OCI-LY7 (cell line): ENCODE data around the gene ACACA. TPM values are rescaled to one million over a fixed set of nuclear protein-coding genes. Genes with fewer than 3 reads are reported as not detected.

ENCODE experiments used
- BruUV-seq: library from RNA; stranded (reverse); fragments of 400-500 nt; replicated peaks from 2 replicates; lab custom pipeline; 2021; lab: Mats Ljungman, UMichigan
- CTCF ChIA-PET: fragments of 300-600 bp; sonication (Branson Sonifier 250); formaldehyde crosslinking; loops from one replicate; lab custom pipeline; 2022; ENCODE audit warnings: antibody characterized with exemption; ENCODE audit not compliant: unreplicated experiment; lab: Charles Lee
- POLR2A ChIA-PET: fragments of 300-600 bp; sonication (Branson Sonifier 250); formaldehyde crosslinking; loops from one replicate; lab custom pipeline; 2022; ENCODE audit warnings: antibody characterized with exemption; lab: Charles Lee
- DNase-seq: peaks from one replicate; pipeline ENCODE4 v3.0.0-alpha.2; 2015; ENCODE audit warnings: low spot score
- H2AFZ ChIP-seq: fragments of 200-600 bp; sonication (generic), shearing (Covaris generic); 2 replicates; pipeline ENCODE4 v1.6.1; 2014; ENCODE audit warnings: mild to moderate bottlenecking, antibody characterized with exemption, low read length, moderate library complexity
- H3K27ac ChIP-seq: fragments of 200-600 bp; sonication (generic); 2 replicates; pipeline ENCODE4 v1.5.1; 2014; ENCODE audit warnings: mixed run types, low read depth, mild to moderate bottlenecking, moderate library complexity, low read length, inconsistent platforms; ENCODE audit not compliant: poor library complexity, severe bottlenecking
- H3K36me3 ChIP-seq: fragments of 200-600 bp; sonication (generic); 2 replicates; pipeline ENCODE4 v1.6.1; 2014; ENCODE audit warnings: mild to moderate bottlenecking, antibody characterized with exemption, low read length, moderate library complexity, mixed read lengths; ENCODE audit not compliant: insufficient read depth
- H3K4me1 ChIP-seq: fragments of 200-600 bp; sonication (generic); 2 replicates; pipeline ENCODE4 v1.5.1; 2014; ENCODE audit warnings: mild to moderate bottlenecking, low read length; ENCODE audit not compliant: insufficient read depth, poor library complexity, severe bottlenecking
- H3K4me2 ChIP-seq: fragments of 200-600 bp; sonication (generic); 2 replicates; pipeline ENCODE4 v1.6.1; 2014; ENCODE audit warnings: mild to moderate bottlenecking, low read length
- H3K4me3 ChIP-seq: fragments of 200-600 bp; sonication (generic); 2 replicates; pipeline ENCODE4 v1.5.1; 2014; ENCODE audit warnings: mild to moderate bottlenecking, low read depth, low read length; ENCODE audit not compliant: poor library complexity, severe bottlenecking
- H3K79me2 ChIP-seq: fragments of 200-600 bp; sonication (generic); 2 replicates; pipeline ENCODE4 v1.6.1; 2016; ENCODE audit warnings: low read depth, mild to moderate bottlenecking, low read length, moderate library complexity, mixed read lengths; ENCODE audit not compliant: insufficient read depth
- H3K9me2 ChIP-seq: fragments of 200-600 bp; sonication (generic); 2 replicates; pipeline ENCODE4 v1.6.1; 2016; ENCODE audit warnings: mild to moderate bottlenecking, low read length, mixed read lengths; ENCODE audit not compliant: insufficient read depth
- H3K9me3 ChIP-seq: fragments of 200-600 bp; sonication (generic); 2 replicates; pipeline ENCODE4 v1.6.1; 2014; ENCODE audit warnings: mild to moderate bottlenecking, mixed run types, low read length, mixed read lengths
- H4K20me1 ChIP-seq: fragments of 200-600 bp; sonication (generic); 2 replicates; pipeline ENCODE4 v1.6.1; 2014; ENCODE audit warnings: mild to moderate bottlenecking, antibody characterized with exemption, low read length, moderate library complexity, mixed read lengths; ENCODE audit not compliant: insufficient read depth
- CTCF ChIP-seq: fragments of 200-600 bp; sonication (generic); conservative IDR thresholded peaks from 2 replicates; pipeline ENCODE4 v1.5.1; 2014; ENCODE audit warnings: mild to moderate bottlenecking, antibody characterized with exemption, low read length, moderate library complexity, mixed read lengths
- EZH2phosphoT487 ChIP-seq: fragments of 200-600 bp; sonication (generic); IDR thresholded peaks from 2 replicates; pipeline ENCODE4 v1.6.1; 2018; ENCODE audit warnings: low read depth, borderline replicate concordance, mild to moderate bottlenecking, mixed run types, antibody characterized with exemption, low read length, moderate library complexity, mixed read lengths
- intact Hi-C: fragments of 100-400 bp; cut with micrococcal nuclease; formaldehyde crosslinking; loops from one replicate; pipeline ENCODE4 v1.10.0; 2022; ENCODE audit not compliant: unreplicated experiment
- total RNA-seq, 2 experiments: library from RNA; depleted of rRNA in 1 of 2; stranded (reverse); fragments of >200 nt in 1 of 2; shearing (Covaris generic) in 1 of 2; gene quantifications; 2 replicates each; pipeline ENCODE4 v1.2.3, GENCODE V29; 2014 to 2022

The ACACA gene
- total RNA-seq, 2 experiments from 2014 or later = 32.1 to 98.3 TPM

GRCh38 chr17:37101306-37101705 lies 305.3 kb downstream of the ACACA start:
- TF ChIP-seq EZH2phosphoT487 = no peak
- TF ChIP-seq CTCF = no peak
- no peak overlapping the region for H2AFZ ChIP-seq
- no peaks in the 10 kb centered on the region for H3K9me2 ChIP-seq
- no peak overlapping the region for H3K27ac ChIP-seq
- H3K79me2 ChIP-seq = no peaks in the 10 kb centered on the region
- BruUV-seq = no TSS peak
- no peaks in the 10 kb centered on the region for H3K9me3 ChIP-seq
- peaks cover 46% of the 10 kb centered on the region; the same call in 1 of the 2 replicates for H3K36me3 ChIP-seq
- H3K4me2 ChIP-seq = no peak overlapping the region
- H4K20me1 ChIP-seq = no peaks in the 10 kb centered on the region
- ChIA-PET POLR2A (interaction anchor here (0.6 to 0.7 kb wide), 2 partner anchors 42 to 66 kb away, joined by 3 to 5 read pairs; no protein-coding TSS in a partner anchor), CTCF (no interaction called here)
- H3K4me1 ChIP-seq = no peaks in the 10 kb centered on the region
- intact Hi-C loops = no loop called here
- DNase-seq = no peak
- no peak overlapping the region for H3K4me3 ChIP-seq

- Histone ChIP-seq H3K4me2 (no peak overlapping the region), H3K79me2 (no peaks in the 10 kb centered on the region), H2AFZ (no peak overlapping the region), H3K4me1 (no peaks in the 10 kb centered on the region), H4K20me1 (no peaks in the 10 kb centered on the region), H3K27ac (no peak overlapping the region), H3K4me3 (no peak overlapping the region), H3K36me3 (peaks cover 54% of the 10 kb centered on the region; the same call in 1 of the 2 replicates), H3K9me2 (no peaks in the 10 kb centered on the region), H3K9me3 (no peaks in the 10 kb centered on the region)
- intact Hi-C loops = no loop called here
- DNase-seq = no peak
- ChIA-PET POLR2A (no interaction called here), CTCF (no interaction called here)
- TF ChIP-seq CTCF = no peak
- no peak for TF ChIP-seq EZH2phosphoT487
- no TSS peak for BruUV-seq
Measured at GRCh38 chr17:37100231-37100630, 306.4 kb downstream of the ACACA start.

GRCh38 chr17:37098910-37099664 lies 307.5 kb downstream of the ACACA start:
- ChIA-PET CTCF (no interaction called here), POLR2A (interaction anchor here (0.5 kb wide), 1 partner anchor 32 kb away, joined by 5 read pairs; no protein-coding TSS in a partner anchor)
- H3K79me2 ChIP-seq = no peaks in the 10 kb centered on the region
- intact Hi-C loops = no loop called here
- no peaks in the 10 kb centered on the region for H3K9me3 ChIP-seq
- BruUV-seq = no TSS peak
- H3K4me1 ChIP-seq = no peaks in the 10 kb centered on the region
- H3K4me2 ChIP-seq = no peak overlapping the region
- no peak overlapping the region for H2AFZ ChIP-seq
- H4K20me1 ChIP-seq = no peaks in the 10 kb centered on the region
- TF ChIP-seq CTCF = no peak
- TF ChIP-seq EZH2phosphoT487 = no peak
- no peaks in the 10 kb centered on the region for H3K9me2 ChIP-seq
- DNase-seq = no peak
- H3K36me3 ChIP-seq = peaks cover 46% of the 10 kb centered on the region; the same call in 1 of the 2 replicates
- no peak overlapping the region for H3K27ac ChIP-seq
- H3K4me3 ChIP-seq = no peak overlapping the region
